Tibial nerve (tissue), 3 donors: ENCODE measurements around the gene SHC2.

Experiments used
- POLR2A ChIP-seq, 2 donors: fragments of 450-650 bp; IDR thresholded peaks; one replicate each; pipeline ENCODE4 v1.6.1; 2017; ENCODE audit warnings: antibody characterized with exemption in 2 of 2, mild to moderate bottlenecking in 2 of 2, moderate library complexity in 2 of 2
- TF ChIP-seq, protein P1 (sequence below), 5 experiments: fragments of 200-600 bp in 3 of 5; fragments of 450-650 bp in 2 of 5; sonication (generic) in 3 of 5; IDR thresholded peaks; one replicate each; pipeline ENCODE4 v1.5.1; 2016 to 2019; ENCODE audit warnings: antibody characterized with exemption in 5 of 5, mild to moderate bottlenecking in 3 of 5, moderate library complexity in 2 of 5

- TF ChIP-seq, protein P1, sequence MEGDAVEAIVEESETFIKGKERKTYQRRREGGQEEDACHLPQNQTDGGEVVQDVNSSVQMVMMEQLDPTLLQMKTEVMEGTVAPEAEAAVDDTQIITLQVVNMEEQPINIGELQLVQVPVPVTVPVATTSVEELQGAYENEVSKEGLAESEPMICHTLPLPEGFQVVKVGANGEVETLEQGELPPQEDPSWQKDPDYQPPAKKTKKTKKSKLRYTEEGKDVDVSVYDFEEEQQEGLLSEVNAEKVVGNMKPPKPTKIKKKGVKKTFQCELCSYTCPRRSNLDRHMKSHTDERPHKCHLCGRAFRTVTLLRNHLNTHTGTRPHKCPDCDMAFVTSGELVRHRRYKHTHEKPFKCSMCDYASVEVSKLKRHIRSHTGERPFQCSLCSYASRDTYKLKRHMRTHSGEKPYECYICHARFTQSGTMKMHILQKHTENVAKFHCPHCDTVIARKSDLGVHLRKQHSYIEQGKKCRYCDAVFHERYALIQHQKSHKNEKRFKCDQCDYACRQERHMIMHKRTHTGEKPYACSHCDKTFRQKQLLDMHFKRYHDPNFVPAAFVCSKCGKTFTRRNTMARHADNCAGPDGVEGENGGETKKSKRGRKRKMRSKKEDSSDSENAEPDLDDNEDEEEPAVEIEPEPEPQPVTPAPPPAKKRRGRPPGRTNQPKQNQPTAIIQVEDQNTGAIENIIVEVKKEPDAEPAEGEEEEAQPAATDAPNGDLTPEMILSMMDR (IDR thresholded peaks at IDR 0.05), result no peak
- TF ChIP-seq POLR2A (IDR thresholded peaks at IDR 0.05), result no peak
Observed at GRCh38 chr19:437041-437440, 23.8 kb downstream of the SHC2 start.
